Measurements from ENCODE around the gene SH3BP4. TPM values are rescaled to one million over a fixed set of nuclear protein-coding genes. Genes with fewer than 3 reads are reported as not detected.

SH3BP4 gene
- total and polyA plus RNA-seq, 2 of the 8 experiments (the other 6 are each of a cell fraction or from before 2014, with no cell fraction given) = 28.3 to 35.4 TPM

DNA sequence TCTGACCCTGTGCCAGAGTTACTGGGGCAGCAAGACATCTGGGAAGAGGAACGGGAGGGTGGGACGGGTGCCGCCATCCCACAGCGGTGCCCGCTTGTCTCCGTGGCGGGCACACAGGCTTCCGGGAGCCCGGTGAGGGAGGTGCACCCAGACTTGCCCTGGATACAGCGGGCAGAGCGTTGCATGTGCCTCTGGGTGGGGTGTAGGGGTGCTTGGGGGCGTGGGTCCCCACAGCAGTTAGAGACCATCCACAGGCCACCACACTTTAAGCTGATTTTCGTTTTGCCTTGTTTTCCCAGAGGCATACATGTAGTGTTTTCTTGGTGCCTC is 45.1 kb downstream of the SH3BP4 start:
- Histone ChIP-seq H4K8ac (ENCODE audit: extremely low read depth, insufficient read depth, low read length) (no peak overlapping the region), H2BK20ac (ENCODE audit: low read length) (no peak overlapping the region; the same call in 1 of the 2 replicates), H2BK12ac (ENCODE audit: low read depth, low read length) (peak overlapping the region; percentile 20), H3K23me2 (ENCODE audit: low read depth, low read length) (no peaks in the 10 kb centered on the region), H3K18ac (ENCODE audit: extremely low read depth, low read length) (no peak overlapping the region; the same call in none of the 2 replicates), H3K4me1 (replicated peaks in 1 of 4; ENCODE audit: control insufficient read depth in 3 of 4, insufficient read depth in 4 of 4, low read length in 3 of 4) (peaks cover 3 to 52% (median 31%) of the 10 kb centered on the region in 4 experiments), H3K14ac (ENCODE audit: insufficient read length) (no peak overlapping the region), H2AK5ac (ENCODE audit: low read depth, low read length) (0 out of 2 replicates have a peak overlapping the region, but pooled peaks have one; percentile 4), H2AFZ (ENCODE audit: low read length) (no peak overlapping the region), H4K20me1 (replicated peaks in 1 of 2; ENCODE audit: control insufficient read depth in 1 of 2, insufficient read depth in 2 of 2, low read length in 2 of 2) (peaks cover 2 to 5% of the 10 kb centered on the region in 2 experiments), H3K4ac (replicated peaks; ENCODE audit: insufficient read length, low read depth, low read length) (no peak overlapping the region), H3K9me3 (ENCODE audit: insufficient read depth in 2 of 2, low read depth in 1 of 2, low read length in 1 of 2) (no peaks in the 10 kb centered on the region), H3K27ac (ENCODE audit: low read depth, low read length) (peak overlapping the region; percentile 59; the same call in 1 of the 2 replicates), H3K56ac (replicated peaks; ENCODE audit: insufficient read length, low read depth, low read length) (no peak overlapping the region), H2BK15ac (ENCODE audit: low read length) (no peak overlapping the region), H2BK5ac (ENCODE audit: low read depth, low read length) (peak overlapping the region; percentile 36; the same call in 1 of the 2 replicates), H3K9ac (replicated peaks in 1 of 4; ENCODE audit: extremely low read depth in 1 of 4, low read depth in 3 of 4, low read length in 3 of 4) (no peak overlapping the region), H3K79me1 (ENCODE audit: low read depth, low read length) (peaks cover 31% of the 10 kb centered on the region), H3K4me3 (ENCODE audit: extremely low read depth in 1 of 4, insufficient read depth in 2 of 4, low read depth in 3 of 4, low read length in 4 of 4) (no peak overlapping the region; a peak in 1 of 8 replicates), H4K91ac (replicated peaks; ENCODE audit: insufficient read length, low read length) (no peak overlapping the region), H3K27me3 (replicated peaks in 1 of 4; ENCODE audit: control insufficient read depth in 3 of 4, extremely low read depth in 1 of 4, insufficient read depth in 3 of 4, low read length in 3 of 4) (no peaks in the 10 kb centered on the region), H4K5ac (ENCODE audit: insufficient read length, low read depth, low read length) (no peak overlapping the region), H3K4me2 (ENCODE audit: insufficient read depth in 1 of 2, low read depth in 2 of 2, low read length in 2 of 2) (peak overlapping the region in 1 of 2 experiments; percentile 32; a peak in 2 of 4 replicates), H3K79me2 (ENCODE audit: control insufficient read depth in 1 of 2, insufficient read depth in 2 of 2, low read length in 2 of 2) (peaks cover 17 to 82% of the 10 kb centered on the region in 2 experiments), H3K36me3 (ENCODE audit: control insufficient read depth in 2 of 4, insufficient read depth in 4 of 4, low read length in 3 of 4) (peaks cover 0 to 26% (median 0%) of the 10 kb centered on the region in 4 experiments; a peak in 2 of 8 replicates), H3K23ac (ENCODE audit: insufficient read length) (no peak overlapping the region), H2BK120ac (replicated peaks; ENCODE audit: low read depth, low read length) (no peak overlapping the region)
- 89% methylated on average over 12 of the region's 13 CpGs; no CpG with 5 or more reads in 1 of the 2 experiments for WGBS, 2 experiments (ENCODE audit: extremely low coverage in 1 of 2, insufficient coverage in 1 of 2, insufficient read length in 1 of 2, insufficient replicate concordance in 2 of 2, low coverage in 1 of 2, low lambda C conversion rate in 2 of 2, missing lambda C conversion rate in 1 of 2)
- ChIA-PET CTCF (ENCODE audit: partially characterized antibody) (interaction anchor here (1.0 to 2.1 kb wide), 4 partner anchors 9 to 111 kb away, joined by 3 to 6 read pairs (median 4); no protein-coding TSS in a partner anchor), POLR2A (ENCODE audit: partially characterized antibody) (interaction anchor here (1.4 to 3.7 kb wide), 2 partner anchors 12 to 15 kb away, joined by 3 to 17 read pairs; no protein-coding TSS in a partner anchor)
- DNase-seq (ENCODE audit: low read depth in 1 of 2, low spot score in 2 of 2) = no peak
- no peak for FAIRE-seq
- TF ChIP-seq YY1 (IDR thresholded peaks at IDR 0.05; ENCODE audit: low read depth, low read length) (no peak), TCF12 (IDR thresholded peaks at IDR 0.05; ENCODE audit: low read depth, low read length) (no peak), ASH2L (IDR thresholded peaks at IDR 0.05; ENCODE audit: low read length) (no peak), ZNF274 (IDR thresholded peaks at IDR 0.05; ENCODE audit: borderline replicate concordance, extremely low read depth, low read length) (no peak), CHD1 (IDR thresholded peaks at IDR 0.05; ENCODE audit: low read depth, low read length) (no peak), POLR2AphosphoS5 (IDR thresholded peaks at IDR 0.05; ENCODE audit: low read depth, low read length) (no peak), NANOG (IDR thresholded peaks at IDR 0.05; ENCODE audit: insufficient read depth, low read depth, low read length, poor library complexity, severe bottlenecking) (no peak), NRF1 (IDR thresholded peaks at IDR 0.05; ENCODE audit: low read depth, low read length) (no peak), POLR2A (IDR thresholded peaks at IDR 0.05; ENCODE audit: control extremely low read depth in 1 of 2, low read depth in 2 of 2, low read length in 2 of 2) (no peak), CREB1 (IDR thresholded peaks at IDR 0.05) (no peak), CTBP2 (IDR thresholded peaks at IDR 0.05; ENCODE audit: borderline replicate concordance, insufficient read depth, insufficient read length, low read length) (no peak)
- TF ChIP-seq, protein P1, sequence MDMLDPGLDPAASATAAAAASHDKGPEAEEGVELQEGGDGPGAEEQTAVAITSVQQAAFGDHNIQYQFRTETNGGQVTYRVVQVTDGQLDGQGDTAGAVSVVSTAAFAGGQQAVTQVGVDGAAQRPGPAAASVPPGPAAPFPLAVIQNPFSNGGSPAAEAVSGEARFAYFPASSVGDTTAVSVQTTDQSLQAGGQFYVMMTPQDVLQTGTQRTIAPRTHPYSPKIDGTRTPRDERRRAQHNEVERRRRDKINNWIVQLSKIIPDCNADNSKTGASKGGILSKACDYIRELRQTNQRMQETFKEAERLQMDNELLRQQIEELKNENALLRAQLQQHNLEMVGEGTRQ (IDR thresholded peaks at IDR 0.05; ENCODE audit: low read length) = no peak
- TF ChIP-seq, protein P2, sequence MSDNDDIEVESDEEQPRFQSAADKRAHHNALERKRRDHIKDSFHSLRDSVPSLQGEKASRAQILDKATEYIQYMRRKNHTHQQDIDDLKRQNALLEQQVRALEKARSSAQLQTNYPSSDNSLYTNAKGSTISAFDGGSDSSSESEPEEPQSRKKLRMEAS (IDR thresholded peaks at IDR 0.05) = no peak
